Prostate gland (tissue), 2 donors: ENCODE measurements around the gene CAT. TPM values are rescaled to one million over a fixed set of nuclear protein-coding genes. Genes with fewer than 3 reads are reported as not detected.

ENCODE experiments used
- DNase-seq: peaks from one replicate; pipeline ENCODE4 v3.0.0-alpha.2; 2019; ENCODE audit warnings: low spot score
- H3K27ac ChIP-seq, 2 donors: fragments of 200-600 bp; sonication (generic); 2 replicates each; pipeline ENCODE4 v1.5.1; 2017 to 2019
- H3K27me3 ChIP-seq: fragments of 200-600 bp; sonication (generic); replicated peaks from 2 replicates; pipeline ENCODE4 v1.5.1; 2019; ENCODE audit not compliant: insufficient read depth
- H3K36me3 ChIP-seq, 2 donors: fragments of 200-600 bp; sonication (generic); 1 replicate in 1 of 2; 2 replicates in 1 of 2; pipeline versions ENCODE4 v1.5.1 to v1.8.1; 2017 to 2019
- H3K4me1 ChIP-seq: fragments of 200-600 bp; sonication (generic); replicated peaks from 2 replicates; pipeline ENCODE4 v1.5.1; 2019
- H3K4me3 ChIP-seq, 2 donors: fragments of 200-600 bp; sonication (generic); 2 replicates each; pipeline ENCODE4 v1.5.1; 2017 to 2019
- H3K9me3 ChIP-seq: fragments of 200-600 bp; sonication (generic); 2 replicates; pipeline ENCODE4 v1.5.1; 2017
- POLR2A ChIP-seq: fragments of 450-650 bp; IDR thresholded peaks from one replicate; pipeline ENCODE4 v1.6.1; 2016; ENCODE audit warnings: antibody characterized with exemption, mild to moderate bottlenecking
- POLR2AphosphoS5 ChIP-seq: sonication (generic); formaldehyde crosslinking; IDR thresholded peaks from one replicate; pipeline ENCODE4 v1.6.1; 2017; ENCODE audit warnings: antibody characterized with exemption
- intact Hi-C: fragments of 100-400 bp; cut with DNase I; formaldehyde crosslinking; loops from one replicate; pipeline ENCODE4 v1.14.2; 2022
- small RNA-seq, 2 donors: library from RNA; depleted of rRNA; stranded (forward); fragments of <200 nt; gene quantifications; one replicate each; pipeline ENCODE3, GENCODE V24; 2016
- total RNA-seq, 2 donors: library from RNA; depleted of rRNA; stranded (reverse); fragments of >200 nt; gene quantifications; one replicate each; pipeline ENCODE4 v1.1.0, GENCODE V29; 2016
- TF ChIP-seq, protein P1 (sequence below), 4 experiments: fragments of 200-600 bp in 2 of 4; fragments of 450-650 bp in 2 of 4; sonication (generic) in 2 of 4; IDR thresholded peaks; 1 replicate in 3 of 4; 2 replicates in 1 of 4; pipeline ENCODE4 v1.5.1; 2016 to 2019; ENCODE audit warnings: antibody characterized with exemption in 4 of 4, mild to moderate bottlenecking in 2 of 4, moderate library complexity in 2 of 4

CAT gene
- total RNA-seq, 2 donors from 2014 or later = 67.3 to 167 TPM

DNA sequence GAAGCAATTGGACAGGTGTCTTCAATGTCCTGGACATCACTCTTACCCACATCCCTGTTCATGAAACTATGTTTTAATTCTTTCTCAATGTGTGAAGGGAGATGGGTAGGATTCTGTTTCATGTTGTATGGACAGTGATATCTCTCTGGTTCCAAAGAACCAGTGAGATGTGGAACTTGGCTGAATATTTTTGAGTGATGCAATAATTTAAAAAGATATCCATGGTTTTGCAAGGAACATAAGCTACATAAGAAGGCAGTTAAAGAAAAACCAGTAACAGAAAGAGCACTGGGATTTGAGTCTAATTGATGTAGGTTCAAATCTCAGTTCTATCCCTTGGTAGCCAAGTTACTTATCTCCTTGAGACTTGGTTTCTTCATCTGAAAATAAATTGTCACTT lies 82.5 kb downstream of the CAT start:
- Histone ChIP-seq H3K4me1 (no peaks in the 10 kb centered on the region), H3K27ac (no peak overlapping the region), H3K36me3 (no peaks in the 10 kb centered on the region), H3K27me3 (no peaks in the 10 kb centered on the region), H3K4me3 (no peak overlapping the region), H3K9me3 (no peaks in the 10 kb centered on the region)
- TF ChIP-seq, protein P1, sequence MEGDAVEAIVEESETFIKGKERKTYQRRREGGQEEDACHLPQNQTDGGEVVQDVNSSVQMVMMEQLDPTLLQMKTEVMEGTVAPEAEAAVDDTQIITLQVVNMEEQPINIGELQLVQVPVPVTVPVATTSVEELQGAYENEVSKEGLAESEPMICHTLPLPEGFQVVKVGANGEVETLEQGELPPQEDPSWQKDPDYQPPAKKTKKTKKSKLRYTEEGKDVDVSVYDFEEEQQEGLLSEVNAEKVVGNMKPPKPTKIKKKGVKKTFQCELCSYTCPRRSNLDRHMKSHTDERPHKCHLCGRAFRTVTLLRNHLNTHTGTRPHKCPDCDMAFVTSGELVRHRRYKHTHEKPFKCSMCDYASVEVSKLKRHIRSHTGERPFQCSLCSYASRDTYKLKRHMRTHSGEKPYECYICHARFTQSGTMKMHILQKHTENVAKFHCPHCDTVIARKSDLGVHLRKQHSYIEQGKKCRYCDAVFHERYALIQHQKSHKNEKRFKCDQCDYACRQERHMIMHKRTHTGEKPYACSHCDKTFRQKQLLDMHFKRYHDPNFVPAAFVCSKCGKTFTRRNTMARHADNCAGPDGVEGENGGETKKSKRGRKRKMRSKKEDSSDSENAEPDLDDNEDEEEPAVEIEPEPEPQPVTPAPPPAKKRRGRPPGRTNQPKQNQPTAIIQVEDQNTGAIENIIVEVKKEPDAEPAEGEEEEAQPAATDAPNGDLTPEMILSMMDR (IDR thresholded peaks at IDR 0.05) = no peak
- TF ChIP-seq POLR2A (no peak), POLR2AphosphoS5 (no peak)
- intact Hi-C loops = no loop called here
- DNase-seq = no peak

Small RNA genes within 50 kb of the gene (small RNA-seq; reads per million reads assigned to genes)
- 0 reads per million in 2 donors for gene AL035079.1

Other genes with a start within 250 kb of the CAT start
- 10 to 100 TPM in 1 of 2 donors, 1 to 10 TPM in 1; 3.0 to 13.7 TPM for gene ABTB2, start 80.9 kb upstream of the CAT start, total RNA-seq
- gene ELF5, start 74.9 kb downstream of the CAT start, total RNA-seq = 1 to 10 TPM in 1 of 2 donors, under 1 TPM in 1; 0.18 to 2.7 TPM
- gene EHF, start 182.2 kb downstream of the CAT start, total RNA-seq = 100 to 1,000 TPM; 164 to 332 TPM